ENCODE results near the gene LRBA.

LRBA gene

GRCh38 chr4:150302553-150302952, 712.5 kb downstream of the LRBA start:
- DNase-seq, result no peak

GRCh38 chr4:150299816-150300215, 715.3 kb downstream of the LRBA start:
- no peak for DNase-seq

- no peak for DNase-seq
Observed at GRCh38 chr4:150297861-150298474, 717.1 kb downstream of the LRBA start.

- DNase-seq, result no peak
Observed at GRCh38 chr4:150289881-150290280, 725.2 kb downstream of the LRBA start.

GRCh38 chr4:150289198-150289597, 725.9 kb downstream of the LRBA start:
- DNase-seq, result no peak

GRCh38 chr4:150286656-150287055, 728.4 kb downstream of the LRBA start:
- no peak for DNase-seq

- DNase-seq, result no peak
Observed at GRCh38 chr4:150283689-150284088, 731.4 kb downstream of the LRBA start.

- no peak for DNase-seq
Observed at GRCh38 chr4:150280975-150281374, 734.1 kb downstream of the LRBA start.

- DNase-seq, result no peak
Observed at GRCh38 chr4:150280081-150280895, 734.8 kb downstream of the LRBA start.

- DNase-seq, result no peak
Observed at GRCh38 chr4:150278206-150278605, 736.9 kb downstream of the LRBA start.

- DNase-seq, result no peak
Observed at GRCh38 chr4:150268444-150268843, 746.6 kb downstream of the LRBA start.

- no peak for DNase-seq
Observed at GRCh38 chr4:150265806-150266205, 749.3 kb downstream of the LRBA start.

- DNase-seq, result no peak
Observed at GRCh38 chr4:150264595-150265161, 750.4 kb downstream of the LRBA start.

GRCh38 chr4:150262611-150263010, 752.5 kb downstream of the LRBA start:
- DNase-seq, result no peak

- DNase-seq, result no peak
Observed at GRCh38 chr4:150261571-150261970, 753.5 kb downstream of the LRBA start.

GRCh38 chr4:150259861-150260567, 755.1 kb downstream of the LRBA start:
- no peak for DNase-seq

GRCh38 chr4:150258569-150258968, 756.5 kb downstream of the LRBA start:
- DNase-seq, result no peak

- no peak for DNase-seq
Observed at GRCh38 chr4:150256841-150257730, 758.0 kb downstream of the LRBA start.

- DNase-seq, result no peak
Observed at GRCh38 chr4:150256225-150256620, 758.9 kb downstream of the LRBA start.

GRCh38 chr4:150255610-150256224, 759.4 kb downstream of the LRBA start:
- DNase-seq, result no peak

- no peak for DNase-seq
Observed at GRCh38 chr4:150253965-150254630, 761.0 kb downstream of the LRBA start.
